ENCODE data around the gene ABCF2.

The ABCF2 gene

GRCh38 chr7:151254316-151254715, 27.3 kb upstream of the ABCF2 start:
- no peak for FAIRE-seq
- no peak for DNase-seq (ENCODE audit: extremely low spot score, insufficient read length, low read depth)

DNA sequence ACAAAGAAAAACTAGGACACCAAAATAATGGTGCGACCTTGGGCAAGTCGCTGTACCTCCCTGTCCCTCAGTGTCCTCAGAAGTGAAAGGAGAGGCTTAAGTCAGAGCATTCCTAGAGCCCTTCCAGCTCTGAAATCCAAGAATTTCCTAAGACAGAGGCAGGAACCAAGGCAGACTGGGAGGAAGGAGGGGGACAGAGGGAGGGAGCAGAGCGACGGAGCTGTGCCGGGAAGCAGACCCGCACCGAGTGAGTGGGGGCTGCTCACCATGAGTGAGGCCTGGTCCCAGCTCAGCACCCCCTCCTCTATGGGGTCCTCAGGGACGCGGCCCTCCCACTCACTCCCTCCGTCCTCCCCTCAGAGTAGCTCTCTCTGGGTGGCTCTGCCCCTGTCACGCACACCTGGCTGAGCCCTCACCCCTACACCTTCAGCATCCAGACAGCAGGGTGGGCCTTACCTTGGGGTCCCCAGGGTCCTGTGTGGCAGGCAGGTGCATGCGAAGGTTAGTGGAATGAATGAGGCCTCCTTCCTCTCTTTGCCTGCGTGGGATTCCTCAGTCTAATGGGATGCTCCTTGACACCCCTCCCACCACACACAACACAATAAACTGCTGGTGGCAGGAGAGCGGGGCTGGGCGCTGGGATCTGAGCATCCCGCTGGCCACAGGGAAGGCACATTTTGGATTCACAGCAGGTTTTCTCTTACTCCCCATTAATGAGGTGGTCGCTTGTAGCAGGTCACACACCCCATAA, 26.1 kb upstream of the ABCF2 start:
- FAIRE-seq (no peak), DNase-seq (ENCODE audit: extremely low spot score, insufficient read length, low read depth) (no peak)

DNA sequence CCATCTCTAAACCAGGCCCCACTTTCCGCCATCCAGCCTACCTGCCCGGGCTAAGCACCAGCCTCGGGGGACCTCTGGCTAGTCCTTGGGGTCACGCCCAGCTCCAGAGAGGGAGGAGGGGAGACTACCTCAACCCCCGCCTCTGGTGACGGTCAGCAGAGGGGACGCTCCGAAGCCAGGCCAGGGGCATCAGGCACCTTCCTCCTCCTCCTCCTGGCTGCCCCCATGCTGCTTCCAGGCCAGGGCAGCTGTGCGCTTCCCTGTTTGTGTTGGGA, 25.5 kb upstream of the ABCF2 start:
- DNase-seq (ENCODE audit: extremely low spot score, insufficient read length, low read depth) (no peak), FAIRE-seq (no peak)

DNA sequence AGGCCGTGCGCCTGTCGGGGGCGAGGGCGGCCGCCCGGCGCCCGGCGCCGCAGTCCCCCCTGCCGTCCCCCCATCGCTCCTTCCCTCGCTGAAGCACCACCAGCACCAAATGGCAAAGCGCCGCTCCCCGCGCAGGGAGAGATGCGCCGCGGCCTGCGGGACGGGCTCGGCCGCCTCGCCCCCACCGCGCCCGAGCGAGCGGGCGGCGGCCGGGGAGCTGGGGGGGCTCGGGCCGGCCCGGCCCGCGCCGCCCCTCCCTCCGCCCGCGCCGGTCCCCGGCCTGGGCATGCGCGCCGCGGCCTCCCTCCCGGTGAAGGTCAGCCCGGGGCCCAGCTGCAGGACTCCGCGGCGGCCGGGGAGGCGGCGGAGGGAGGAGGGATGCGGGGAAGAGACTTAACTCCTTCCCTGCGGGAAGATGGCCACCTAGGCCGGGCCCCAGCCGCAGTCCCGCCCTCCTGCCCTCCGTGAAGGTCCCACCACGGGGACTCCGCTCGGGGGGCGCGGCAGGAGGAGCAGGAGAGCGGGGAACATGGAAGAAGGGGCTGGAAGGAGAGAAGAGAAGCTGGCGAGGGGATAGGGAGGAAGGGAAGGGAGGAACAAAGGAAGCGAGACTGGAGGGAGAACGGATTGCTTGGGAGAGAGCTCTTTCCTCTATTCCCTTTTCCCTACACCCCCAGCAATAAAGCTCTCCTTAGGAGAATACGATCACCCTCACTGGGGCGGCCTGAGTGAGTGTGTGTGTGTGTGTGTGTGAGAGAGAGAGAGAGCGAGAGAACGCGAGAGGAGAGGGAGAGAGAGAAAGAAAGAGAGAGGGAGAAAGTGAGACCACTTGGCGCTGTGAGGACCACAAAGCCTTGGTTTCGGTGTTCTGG, 24.9 kb upstream of the ABCF2 start:
- DNase-seq (ENCODE audit: extremely low spot score, insufficient read length, low read depth), result no peak
- no peak for FAIRE-seq

- FAIRE-seq, result no peak
- DNase-seq (ENCODE audit: extremely low spot score, insufficient read length, low read depth), result no peak
Measured at GRCh38 chr7:151251328-151251688, 24.3 kb upstream of the ABCF2 start.

DNA sequence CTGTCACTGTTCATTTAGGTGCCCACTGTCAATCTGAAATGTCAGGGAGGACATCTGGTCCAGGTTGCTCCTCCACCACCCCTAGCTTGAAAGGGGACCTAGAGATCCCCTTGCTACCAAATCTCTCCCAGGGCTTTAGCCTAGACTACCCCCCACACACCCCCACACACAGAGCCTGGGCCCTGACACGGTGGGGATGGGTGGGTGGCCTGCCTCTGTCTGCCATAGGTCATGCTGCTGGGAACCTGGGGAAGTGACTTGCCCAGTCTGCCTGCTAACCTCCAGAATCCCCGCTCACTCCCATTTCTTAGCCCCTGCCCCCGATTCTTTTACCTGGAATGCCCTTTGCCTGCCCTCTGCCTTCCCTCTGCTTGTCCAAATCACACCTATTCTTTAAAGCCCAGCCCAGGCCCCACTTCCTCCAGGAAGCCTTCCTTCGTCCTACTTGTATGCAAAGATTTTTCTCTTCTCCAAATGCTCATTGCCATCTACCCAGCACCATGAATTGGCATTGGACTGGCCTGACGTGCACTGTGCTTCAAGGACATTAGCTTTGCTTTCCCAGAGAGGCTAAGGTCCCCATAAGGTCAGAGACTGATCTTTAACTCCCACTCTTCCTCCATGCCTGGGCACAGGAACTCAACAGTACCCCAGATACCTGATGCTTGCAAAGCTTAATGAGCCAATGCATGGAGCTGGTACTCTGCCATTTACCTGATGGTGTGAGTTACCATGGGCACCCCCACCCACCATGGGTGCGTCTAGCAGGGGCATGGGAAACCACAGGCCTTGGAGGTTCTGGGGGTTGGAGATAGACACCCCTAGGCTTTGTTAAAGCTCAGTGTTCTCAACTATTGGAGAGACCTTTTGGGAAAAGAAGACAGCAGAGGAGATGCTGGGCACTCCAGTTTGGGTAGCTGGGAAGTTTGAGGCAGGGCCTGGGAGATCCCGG, 23.5 kb upstream of the ABCF2 start:
- no peak for FAIRE-seq

GRCh38 chr7:151249732-151250072, 22.7 kb upstream of the ABCF2 start:
- DNase-seq (ENCODE audit: extremely low spot score, insufficient read length, low read depth), result no peak

More for the DNA sequence above, 23.5 kb upstream of the ABCF2 start:
- DNase-seq (ENCODE audit: extremely low spot score, insufficient read length, low read depth), result no peak

DNA sequence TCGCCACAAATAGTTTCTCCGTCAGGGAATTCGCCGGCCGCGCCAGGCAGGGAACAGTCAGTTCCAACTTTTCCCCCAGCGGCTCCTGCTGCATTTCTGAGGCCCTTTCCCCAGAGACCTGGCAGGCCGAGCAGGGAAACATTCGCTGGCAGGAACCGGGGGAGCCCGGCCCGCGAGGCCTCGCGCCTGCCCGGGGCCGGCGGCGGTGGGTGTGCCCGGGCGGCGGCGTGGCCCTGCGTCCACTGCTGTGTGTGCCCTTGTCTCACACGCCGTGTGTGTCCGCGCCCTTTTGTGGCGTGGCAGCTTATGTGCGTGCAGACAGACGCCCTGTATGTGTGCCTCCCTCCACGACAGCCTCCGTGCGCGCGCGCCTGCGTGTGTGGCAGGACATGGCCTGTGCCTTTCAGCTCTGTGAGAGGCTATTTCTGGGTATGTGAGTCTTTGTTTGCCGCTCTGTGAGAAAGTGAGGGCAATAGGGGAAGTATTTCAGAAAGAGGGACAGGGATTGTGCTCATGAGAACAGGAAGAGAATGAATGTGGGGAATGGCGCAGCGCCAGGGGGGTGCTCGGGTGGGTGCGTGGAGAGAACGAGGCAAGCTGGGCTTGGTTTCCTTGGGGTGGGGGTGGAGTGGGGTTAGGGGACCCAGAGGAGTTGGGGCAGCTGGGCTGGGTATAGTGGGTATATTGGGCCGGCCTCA, 22.2 kb upstream of the ABCF2 start:
- DNase-seq (ENCODE audit: extremely low spot score, insufficient read length, low read depth) (no peak), FAIRE-seq (no peak)

More at GRCh38 chr7:151249732-151250072, 22.7 kb upstream of the ABCF2 start:
- FAIRE-seq, result no peak

GRCh38 chr7:151248346-151249033, 21.5 kb upstream of the ABCF2 start, which contains the start of gene SMARCD3:
TSS of gene SMARCD3 (minus strand) at chr7:151248694. CDS start at chr7:151248562, 132 bp downstream.
- DNase-seq (ENCODE audit: extremely low spot score, insufficient read length, low read depth) (no peak), FAIRE-seq (no peak)

DNA sequence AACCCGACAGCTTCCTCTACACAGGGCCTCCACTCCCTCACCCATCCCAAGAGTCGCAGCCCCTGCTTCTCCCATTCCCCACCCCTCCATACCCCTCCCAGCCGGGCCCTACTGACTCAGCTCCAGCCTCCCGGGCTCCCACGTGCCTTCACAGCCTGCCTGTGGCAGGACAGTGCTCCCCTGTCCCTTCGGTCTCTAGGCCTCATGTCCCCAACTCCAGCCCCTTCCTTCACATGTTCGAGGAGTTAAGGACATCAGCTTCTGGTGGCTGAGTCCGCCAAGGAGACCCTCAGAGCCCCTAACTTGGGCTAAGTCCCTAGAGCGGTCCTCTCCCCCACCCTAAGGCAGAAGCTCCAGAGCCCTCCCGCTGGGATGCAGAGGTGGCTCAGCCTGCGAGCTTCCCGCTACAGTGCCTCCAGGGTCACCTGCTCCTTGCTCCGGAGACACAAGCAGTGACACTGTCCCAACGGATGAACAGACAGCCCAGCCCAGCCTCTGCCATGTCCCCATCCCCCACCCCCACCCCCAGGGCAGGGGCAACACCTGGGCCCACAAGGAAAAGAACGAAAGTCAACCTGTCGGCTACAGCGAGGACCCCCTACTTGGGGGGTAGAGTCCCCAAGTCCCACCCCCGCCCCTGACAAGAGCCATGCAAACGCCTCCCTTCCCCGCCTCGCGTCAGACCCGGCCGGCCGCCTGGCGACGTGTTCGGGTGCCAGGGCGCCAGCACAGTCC, 20.8 kb upstream of the ABCF2 start:
- FAIRE-seq (no peak), DNase-seq (ENCODE audit: extremely low spot score, insufficient read length, low read depth) (no peak)

- DNase-seq (ENCODE audit: extremely low spot score, insufficient read length, low read depth) (no peak), FAIRE-seq (no peak)
Measured at GRCh38 chr7:151246851-151247580, 20.0 kb upstream of the ABCF2 start.

GRCh38 chr7:151246102-151246850, 19.3 kb upstream of the ABCF2 start:
- FAIRE-seq (no peak), DNase-seq (ENCODE audit: extremely low spot score, insufficient read length, low read depth) (no peak)

- no peak for FAIRE-seq
Measured at GRCh38 chr7:151245360-151246101, 18.5 kb upstream of the ABCF2 start.

GRCh38 chr7:151244841-151245346, 17.9 kb upstream of the ABCF2 start:
- FAIRE-seq (no peak), DNase-seq (ENCODE audit: extremely low spot score, insufficient read length, low read depth) (no peak)

More at GRCh38 chr7:151245360-151246101, 18.5 kb upstream of the ABCF2 start:
- peak; percentile 64 for DNase-seq (ENCODE audit: extremely low spot score, insufficient read length, low read depth)

GRCh38 chr7:151244196-151244840, 17.3 kb upstream of the ABCF2 start:
- FAIRE-seq (peak; percentile 87), DNase-seq (ENCODE audit: extremely low spot score, insufficient read length, low read depth) (peak; percentile 58)
